ENCODE data around the gene OR10Z1.

OR10Z1 gene

DNA sequence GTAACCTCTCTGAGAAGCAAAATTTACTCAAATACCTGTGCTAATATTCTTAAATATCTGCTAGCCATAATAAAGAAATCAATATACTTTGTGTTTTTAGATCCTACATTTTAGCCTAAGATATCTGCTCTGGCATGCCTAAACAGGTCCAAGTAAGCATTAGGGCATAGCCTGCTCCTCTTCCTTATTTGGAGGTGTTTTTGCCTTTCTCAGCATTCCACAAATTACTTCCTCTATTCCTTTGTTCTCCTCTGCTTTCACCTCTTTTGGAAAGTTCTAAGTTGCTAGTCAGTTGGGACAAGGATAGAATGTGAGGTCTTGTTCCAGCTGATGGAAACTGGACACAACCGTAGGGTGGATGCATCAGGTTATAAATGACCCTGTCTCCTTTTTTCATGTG is 18.1 kb upstream of the OR10Z1 start:
- H3K27me3 ChIP-seq (ENCODE audit: insufficient read depth, poor library complexity, severe bottlenecking) = no peaks in the 10 kb centered on the region
- H3K27ac ChIP-seq (replicated peaks) = no peak overlapping the region
- no peak overlapping the region for H3K4me3 ChIP-seq (replicated peaks; ENCODE audit: insufficient read depth, low read length)
- DNase-seq (ENCODE audit: low read depth in 1 of 2, low spot score in 1 of 2) = no peak
- TF ChIP-seq, protein P1, sequence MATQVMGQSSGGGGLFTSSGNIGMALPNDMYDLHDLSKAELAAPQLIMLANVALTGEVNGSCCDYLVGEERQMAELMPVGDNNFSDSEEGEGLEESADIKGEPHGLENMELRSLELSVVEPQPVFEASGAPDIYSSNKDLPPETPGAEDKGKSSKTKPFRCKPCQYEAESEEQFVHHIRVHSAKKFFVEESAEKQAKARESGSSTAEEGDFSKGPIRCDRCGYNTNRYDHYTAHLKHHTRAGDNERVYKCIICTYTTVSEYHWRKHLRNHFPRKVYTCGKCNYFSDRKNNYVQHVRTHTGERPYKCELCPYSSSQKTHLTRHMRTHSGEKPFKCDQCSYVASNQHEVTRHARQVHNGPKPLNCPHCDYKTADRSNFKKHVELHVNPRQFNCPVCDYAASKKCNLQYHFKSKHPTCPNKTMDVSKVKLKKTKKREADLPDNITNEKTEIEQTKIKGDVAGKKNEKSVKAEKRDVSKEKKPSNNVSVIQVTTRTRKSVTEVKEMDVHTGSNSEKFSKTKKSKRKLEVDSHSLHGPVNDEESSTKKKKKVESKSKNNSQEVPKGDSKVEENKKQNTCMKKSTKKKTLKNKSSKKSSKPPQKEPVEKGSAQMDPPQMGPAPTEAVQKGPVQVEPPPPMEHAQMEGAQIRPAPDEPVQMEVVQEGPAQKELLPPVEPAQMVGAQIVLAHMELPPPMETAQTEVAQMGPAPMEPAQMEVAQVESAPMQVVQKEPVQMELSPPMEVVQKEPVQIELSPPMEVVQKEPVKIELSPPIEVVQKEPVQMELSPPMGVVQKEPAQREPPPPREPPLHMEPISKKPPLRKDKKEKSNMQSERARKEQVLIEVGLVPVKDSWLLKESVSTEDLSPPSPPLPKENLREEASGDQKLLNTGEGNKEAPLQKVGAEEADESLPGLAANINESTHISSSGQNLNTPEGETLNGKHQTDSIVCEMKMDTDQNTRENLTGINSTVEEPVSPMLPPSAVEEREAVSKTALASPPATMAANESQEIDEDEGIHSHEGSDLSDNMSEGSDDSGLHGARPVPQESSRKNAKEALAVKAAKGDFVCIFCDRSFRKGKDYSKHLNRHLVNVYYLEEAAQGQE (IDR thresholded peaks at IDR 0.05; ENCODE audit: insufficient replicate concordance, low read depth) = no peak
- TF ChIP-seq GABPA (IDR thresholded peaks at IDR 0.05; ENCODE audit: low read depth) (no peak), SPI1 (IDR thresholded peaks at IDR 0.05; ENCODE audit: borderline replicate concordance, low read depth) (no peak), POLR2AphosphoS5 (IDR thresholded peaks at IDR 0.05; ENCODE audit: low read depth) (no peak)
- TF ChIP-seq, protein P2, sequence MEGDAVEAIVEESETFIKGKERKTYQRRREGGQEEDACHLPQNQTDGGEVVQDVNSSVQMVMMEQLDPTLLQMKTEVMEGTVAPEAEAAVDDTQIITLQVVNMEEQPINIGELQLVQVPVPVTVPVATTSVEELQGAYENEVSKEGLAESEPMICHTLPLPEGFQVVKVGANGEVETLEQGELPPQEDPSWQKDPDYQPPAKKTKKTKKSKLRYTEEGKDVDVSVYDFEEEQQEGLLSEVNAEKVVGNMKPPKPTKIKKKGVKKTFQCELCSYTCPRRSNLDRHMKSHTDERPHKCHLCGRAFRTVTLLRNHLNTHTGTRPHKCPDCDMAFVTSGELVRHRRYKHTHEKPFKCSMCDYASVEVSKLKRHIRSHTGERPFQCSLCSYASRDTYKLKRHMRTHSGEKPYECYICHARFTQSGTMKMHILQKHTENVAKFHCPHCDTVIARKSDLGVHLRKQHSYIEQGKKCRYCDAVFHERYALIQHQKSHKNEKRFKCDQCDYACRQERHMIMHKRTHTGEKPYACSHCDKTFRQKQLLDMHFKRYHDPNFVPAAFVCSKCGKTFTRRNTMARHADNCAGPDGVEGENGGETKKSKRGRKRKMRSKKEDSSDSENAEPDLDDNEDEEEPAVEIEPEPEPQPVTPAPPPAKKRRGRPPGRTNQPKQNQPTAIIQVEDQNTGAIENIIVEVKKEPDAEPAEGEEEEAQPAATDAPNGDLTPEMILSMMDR (IDR thresholded peaks at IDR 0.05; ENCODE audit: insufficient read depth, low read length) = no peak

DNA sequence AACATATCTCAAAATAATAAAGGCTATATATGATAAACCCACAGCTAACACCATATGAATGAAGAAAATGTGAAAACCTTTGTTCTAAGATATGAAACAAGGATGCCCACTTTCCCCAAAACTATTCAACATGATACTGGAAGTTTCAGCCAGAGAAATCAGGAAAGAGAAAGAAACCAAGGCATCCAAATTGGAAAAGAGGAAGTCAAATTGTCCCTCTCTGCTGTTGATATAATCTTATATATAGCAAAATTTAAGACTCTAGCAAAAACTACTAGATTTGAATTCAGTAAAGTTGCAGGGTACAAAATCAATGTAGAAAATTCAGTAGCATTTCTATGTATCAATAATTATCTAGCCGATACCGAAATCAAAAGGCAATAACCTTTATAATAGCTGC is 4.3 kb upstream of the OR10Z1 start:
- no peak for DNase-seq (ENCODE audit: low read depth in 1 of 2, low spot score in 1 of 2)
- TF ChIP-seq GABPA (IDR thresholded peaks at IDR 0.05; ENCODE audit: low read depth) (no peak), POLR2AphosphoS5 (IDR thresholded peaks at IDR 0.05; ENCODE audit: low read depth) (no peak), SPI1 (IDR thresholded peaks at IDR 0.05; ENCODE audit: borderline replicate concordance, low read depth) (peak; percentile 73)
- TF ChIP-seq, protein P1 (IDR thresholded peaks at IDR 0.05; ENCODE audit: insufficient replicate concordance, low read depth) = no peak
- no peak overlapping the region for H3K4me3 ChIP-seq (replicated peaks; ENCODE audit: insufficient read depth, low read length)
- no peaks in the 10 kb centered on the region for H3K27me3 ChIP-seq (ENCODE audit: insufficient read depth, poor library complexity, severe bottlenecking)
- H3K27ac ChIP-seq (replicated peaks) = no peak overlapping the region

DNA sequence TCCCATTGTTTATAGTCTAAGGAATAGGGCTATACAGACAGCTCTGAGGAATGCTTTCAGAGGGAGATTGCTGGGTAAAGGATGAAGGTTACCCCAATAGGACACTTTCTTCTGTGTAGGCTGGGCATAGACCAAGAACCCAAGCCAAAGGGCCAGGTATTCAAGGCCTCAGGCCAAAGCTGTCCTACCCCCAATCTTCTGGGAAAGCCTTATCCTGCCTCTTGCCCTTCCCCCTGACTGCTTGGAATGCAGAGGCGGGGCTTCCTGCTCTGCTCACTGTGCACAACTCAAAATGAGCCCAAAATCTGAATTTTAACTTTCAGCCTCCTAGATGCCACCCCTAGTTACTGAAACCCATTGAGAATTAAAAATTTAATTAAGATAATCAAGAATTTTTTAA is 2.2 kb downstream of the OR10Z1 start:
- Histone ChIP-seq H3K27me3 (ENCODE audit: insufficient read depth, poor library complexity, severe bottlenecking) (no peaks in the 10 kb centered on the region), H3K27ac (replicated peaks) (no peak overlapping the region), H3K4me3 (replicated peaks; ENCODE audit: insufficient read depth, low read length) (no peak overlapping the region)
- no peak for DNase-seq (ENCODE audit: low read depth in 1 of 2, low spot score in 1 of 2)
- TF ChIP-seq GABPA (IDR thresholded peaks at IDR 0.05; ENCODE audit: low read depth) (no peak), SPI1 (IDR thresholded peaks at IDR 0.05; ENCODE audit: borderline replicate concordance, low read depth) (no peak), POLR2AphosphoS5 (IDR thresholded peaks at IDR 0.05; ENCODE audit: low read depth) (no peak)
- TF ChIP-seq, protein P1 (IDR thresholded peaks at IDR 0.05; ENCODE audit: insufficient replicate concordance, low read depth) = no peak
- TF ChIP-seq, protein P2 (IDR thresholded peaks at IDR 0.05; ENCODE audit: insufficient read depth, low read length) = no peak

Data from HL-60 (cell line).